HG03175 (cell line): ENCODE data around the gene FPR2.
"Not testable (repeated sequence)": the region's sequence is repeated elsewhere in the genome, so short reads cannot be mapped to it uniquely, and the experiment has no call there.

ENCODE experiments used
- ATAC-seq: cut with Tn5 transposase; IDR thresholded peaks from one replicate; pipeline ENCODE4 v1.9.1; 2021; ENCODE audit warnings: mild to moderate bottlenecking, moderate library complexity; ENCODE audit not compliant: unreplicated experiment

FPR2 gene

DNA sequence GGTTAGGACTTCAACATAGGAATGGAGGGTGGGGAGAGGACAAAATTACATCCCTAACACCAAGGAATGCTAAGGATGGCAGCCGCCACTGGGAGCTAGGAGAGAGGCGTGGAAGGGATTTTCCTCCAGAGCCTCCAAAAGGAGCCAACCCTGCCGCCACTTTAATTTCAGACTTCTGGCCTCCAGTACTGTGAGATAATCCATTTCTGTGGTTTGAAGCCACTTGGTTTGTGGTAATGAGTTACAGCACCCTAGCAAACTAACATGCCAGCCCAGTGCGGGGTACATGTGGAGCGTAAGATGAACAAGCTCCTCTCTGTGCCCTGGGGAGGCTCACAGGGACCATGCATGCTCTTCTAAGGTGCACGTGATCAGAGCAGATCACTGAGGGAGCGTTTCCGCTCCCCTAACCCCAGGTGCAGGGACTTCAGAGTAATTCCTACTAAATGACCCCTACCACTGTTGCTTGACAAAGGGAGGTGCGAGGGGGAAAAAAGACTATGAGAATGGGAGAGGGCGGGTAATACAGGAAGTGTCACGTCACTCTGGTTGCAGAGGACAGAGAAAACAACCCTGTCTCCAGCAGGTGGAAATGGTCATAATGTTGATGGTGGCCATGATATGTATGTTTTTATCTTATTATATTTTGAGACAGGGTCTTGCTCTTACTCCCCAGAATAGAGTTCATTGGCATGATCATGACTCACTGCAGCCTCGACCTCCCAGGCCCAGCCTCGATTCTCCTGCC is 21.3 kb upstream of the FPR2 start:
- ATAC-seq, result no peak

DNA sequence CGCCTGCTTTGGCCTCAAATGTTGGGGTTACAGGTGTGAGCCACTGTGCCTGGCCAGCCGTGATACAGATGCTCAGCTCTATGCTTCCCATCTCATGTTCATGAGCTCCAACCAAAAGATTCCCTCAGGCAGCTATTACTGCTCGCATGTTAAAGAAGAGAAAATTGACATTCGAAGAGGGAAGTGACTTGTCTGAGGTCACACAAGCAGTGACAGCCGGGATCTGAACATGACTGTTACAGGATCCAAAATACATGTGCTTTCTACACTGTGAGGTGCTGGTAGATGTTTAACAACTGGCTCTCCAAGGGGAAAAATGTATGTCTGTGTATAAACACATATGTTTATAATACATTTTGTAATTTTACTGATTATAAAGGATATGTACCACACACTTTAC is 20.6 kb upstream of the FPR2 start:
- ATAC-seq, result no peak

- ATAC-seq, result no peak
These were observed 18.2 kb upstream of the FPR2 start for GRCh38 chr19:51742789-51743188.

DNA sequence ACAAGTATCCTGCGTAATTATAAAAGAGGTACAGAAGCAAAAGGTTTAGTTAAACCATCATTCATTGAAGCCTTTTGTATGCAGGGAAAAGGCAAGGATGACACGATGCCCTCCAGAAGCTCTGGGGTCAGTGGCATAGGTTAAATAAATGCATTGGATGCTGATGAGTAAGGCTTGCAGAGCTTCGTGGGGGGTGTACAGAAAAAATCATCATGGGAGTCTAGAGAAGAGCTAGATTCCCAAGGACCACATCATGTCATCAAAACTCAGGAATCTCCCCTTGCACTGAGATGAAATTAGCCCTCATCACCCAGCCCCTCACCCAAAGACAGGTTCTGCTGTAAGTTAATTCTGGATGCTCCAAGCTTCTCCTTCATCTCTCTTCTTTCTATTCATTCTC is 17.6 kb upstream of the FPR2 start:
- ATAC-seq, result no peak

GRCh38 chr19:51746731-51747130 is 14.2 kb upstream of the FPR2 start:
- no peak for ATAC-seq

- no peak for ATAC-seq
These were observed 11.0 kb upstream of the FPR2 start for GRCh38 chr19:51749979-51750378.

GRCh38 chr19:51750400-51751094 is 10.4 kb upstream of the FPR2 start:
- ATAC-seq, result no peak

GRCh38 chr19:51751655-51752054 is 9.3 kb upstream of the FPR2 start, which contains the start of gene FPR1:
Gene FPR1 (minus strand): TSS chr19:51751878. CDS start chr19:51746994, 4,884 bp downstream.
- no peak for ATAC-seq

- no peak for ATAC-seq
These were observed 6.9 kb upstream of the FPR2 start for GRCh38 chr19:51754109-51754508.

DNA sequence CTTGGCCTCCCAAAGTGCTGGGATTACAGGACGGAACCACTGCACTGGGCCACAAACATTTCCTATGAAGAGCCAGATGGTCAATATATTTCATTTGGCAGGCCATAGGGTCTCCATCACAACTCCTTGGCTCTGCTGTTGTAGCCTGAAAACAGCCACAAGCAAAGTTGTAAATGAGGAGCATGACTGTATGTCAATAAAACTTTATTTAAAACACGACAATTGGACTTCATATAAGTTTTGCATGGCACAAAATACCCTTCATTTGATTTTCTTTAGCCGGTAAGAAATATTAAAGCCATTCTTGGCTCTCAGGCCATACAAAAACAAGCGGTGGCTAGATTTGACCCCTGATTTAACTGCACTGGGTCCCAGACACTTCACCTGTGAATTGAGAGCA is 6.2 kb upstream of the FPR2 start:
- no peak for ATAC-seq

DNA sequence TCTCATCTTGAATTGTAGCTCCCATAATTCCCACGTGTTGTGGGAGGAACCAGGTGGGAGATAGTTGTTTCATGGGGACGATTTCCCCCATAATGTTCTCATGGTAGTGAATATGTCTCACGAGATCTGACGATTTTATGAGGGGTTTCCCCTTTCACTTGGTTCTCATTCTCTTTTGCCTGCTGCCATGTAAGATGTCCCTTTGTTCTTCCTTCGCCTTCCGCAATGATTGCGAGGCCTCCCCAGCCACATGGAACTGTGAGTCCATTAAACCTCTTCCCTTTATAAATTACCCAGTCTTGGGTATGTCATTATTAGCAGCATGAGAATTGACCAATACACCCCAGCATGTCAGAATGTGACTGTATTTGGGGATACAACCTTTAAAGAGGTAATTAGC is 5.4 kb upstream of the FPR2 start:
- no peak for ATAC-seq

- ATAC-seq, result no peak
These were observed 716 bp downstream of the FPR2 start for GRCh38 chr19:51761696-51762095.

- ATAC-seq, result no peak
These were observed 4.1 kb downstream of the FPR2 start for GRCh38 chr19:51765086-51765485.

GRCh38 chr19:51766461-51766860 is 5.5 kb downstream of the FPR2 start:
- ATAC-seq, result no peak

- ATAC-seq, result no peak
These were observed 10.6 kb downstream of the FPR2 start for GRCh38 chr19:51771376-51772130.

- ATAC-seq, result no peak
These were observed 12.0 kb downstream of the FPR2 start for GRCh38 chr19:51772977-51773376.

DNA sequence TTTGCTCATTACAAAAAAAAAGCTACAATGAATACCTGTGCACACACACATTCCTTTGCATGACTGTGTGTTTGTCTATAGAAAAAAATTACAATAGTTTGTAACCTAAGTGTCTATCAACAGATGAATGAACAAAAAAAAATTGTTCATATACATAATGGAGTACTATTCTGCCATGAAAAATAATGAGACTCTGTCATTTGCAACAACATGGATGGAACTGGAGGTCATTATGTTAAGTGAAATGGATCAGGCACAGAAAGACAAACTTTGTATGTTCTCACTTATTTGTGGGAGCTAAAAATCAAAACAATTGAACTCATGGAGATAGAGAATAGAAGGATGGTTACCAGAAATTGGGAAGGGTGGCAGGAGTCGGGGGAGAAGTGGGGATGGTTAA is 15.6 kb downstream of the FPR2 start:
- ATAC-seq, result not testable (repeated sequence)

DNA sequence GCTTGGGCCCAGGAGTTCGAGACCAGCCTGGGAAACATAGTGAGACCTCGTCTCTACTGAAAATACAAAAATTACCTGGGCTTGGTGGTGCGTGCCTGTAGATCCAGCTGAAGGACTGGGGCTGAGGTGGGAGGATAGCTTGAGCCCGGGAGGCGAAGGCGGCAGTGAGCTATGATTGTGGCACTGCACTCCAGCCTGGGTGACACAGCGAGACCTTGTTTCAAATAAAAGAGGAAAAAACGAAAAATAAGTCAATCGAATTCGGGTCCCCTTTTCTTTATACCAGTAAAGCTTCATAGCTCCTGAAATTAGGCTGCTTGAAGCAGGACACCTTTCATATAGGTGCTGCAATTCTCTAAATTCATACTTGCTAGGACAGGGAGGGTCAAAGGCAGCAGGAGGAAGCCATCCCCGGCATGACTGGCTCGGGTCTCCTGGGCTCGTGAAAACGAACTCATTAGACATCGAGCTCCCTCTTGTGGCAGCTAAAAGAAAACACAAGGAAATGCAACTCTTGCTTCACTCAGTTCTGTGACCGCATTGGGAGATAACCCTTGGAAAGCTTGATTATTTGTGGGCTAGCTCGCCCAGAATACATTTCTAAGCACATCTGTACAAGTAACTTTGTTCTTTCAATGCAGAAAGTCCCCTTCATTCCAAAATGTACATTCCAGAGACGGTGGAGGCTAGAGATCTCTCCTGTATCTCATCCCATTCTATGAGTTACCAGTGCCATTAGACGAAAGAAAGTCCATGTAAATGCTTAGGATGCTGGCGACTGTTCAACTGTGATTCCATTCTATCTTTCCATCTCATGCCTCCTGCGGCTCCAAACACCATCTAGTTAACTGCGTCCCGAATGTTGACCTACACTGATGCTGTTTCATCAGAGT is 16.8 kb downstream of the FPR2 start:
- ATAC-seq, result no peak

GRCh38 chr19:51779181-51779580 is 18.2 kb downstream of the FPR2 start:
- ATAC-seq, result no peak

- no peak for ATAC-seq
These were observed 18.7 kb downstream of the FPR2 start for GRCh38 chr19:51779703-51780102.

DNA sequence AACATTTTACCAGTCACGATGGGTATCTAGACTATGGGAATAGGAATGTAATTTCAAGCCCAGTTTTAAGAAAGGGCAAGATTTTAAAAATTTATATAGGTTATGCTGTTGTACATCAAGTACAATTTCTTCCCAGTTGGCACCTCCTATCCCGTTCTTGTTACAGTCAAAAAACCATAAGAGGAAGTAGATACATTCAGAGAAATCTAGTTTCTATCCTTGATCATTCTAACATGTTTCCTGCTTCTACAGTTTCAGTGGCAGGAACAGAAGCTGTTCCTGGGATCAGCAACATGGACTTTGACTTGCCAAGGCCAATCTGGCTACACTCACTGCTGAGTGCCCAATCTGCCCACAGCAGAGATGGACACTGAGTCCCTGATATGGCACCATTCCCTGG is 19.3 kb downstream of the FPR2 start:
- ATAC-seq, result no peak
